ENCODE results near the gene SNX14. TPM values are rescaled to one million over a fixed set of nuclear protein-coding genes. Genes with fewer than 3 reads are reported as not detected.

Gene SNX14
- total and polyA plus RNA-seq, 10 of the 15 experiments (the other 5 are each of a cell fraction or from before 2014, with no cell fraction given): 34.2 to 122 (median 51.0) TPM

GRCh38 chr6:85506441-85507093 lies 87.1 kb downstream of the SNX14 start:
- ChIA-PET CTCF (interaction anchor here (0.9 to 2.3 kb wide), 5 partner anchors 17 to 183 kb away, joined by 3 to 13 read pairs (median 4); no protein-coding TSS in a partner anchor), POLR2A (interaction anchor here (1.0 to 1.3 kb wide), 2 partner anchors 12 to 30 kb away, joined by 3 read pairs; no protein-coding TSS in a partner anchor), RAD21 (ENCODE audit: unreplicated experiment) (interaction anchor here (1.3 kb wide), 2 partner anchors 24 to 151 kb away, joined by 6 to 7 read pairs; no protein-coding TSS in a partner anchor), SMC1A (ENCODE audit: uncharacterized antibody, unreplicated experiment) (interaction anchor here (1.0 to 1.2 kb wide), 3 partner anchors 11 to 76 kb away, joined by 3 read pairs; no protein-coding TSS in a partner anchor)
- no peaks in the 10 kb centered on the region for H3K4me1 ChIP-seq (ENCODE audit: control insufficient read depth, insufficient read depth, low read length)
- no peak overlapping the region for H2AFZ ChIP-seq (ENCODE audit: control insufficient read depth, low read depth, low read length)
- H3K4me2 ChIP-seq (ENCODE audit: control insufficient read depth, insufficient read depth): no peak overlapping the region
- 30% methylated on average over 8 of the region's 8 CpGs for WGBS (ENCODE audit: insufficient coverage, insufficient replicate concordance, low lambda C conversion rate, missing lambda C conversion rate)
- ATAC-seq (peak; percentile 56), DNase-seq (ENCODE audit: low read depth, low spot score) (no peak), FAIRE-seq (no peak)
- no peak overlapping the region for H3K4me3 ChIP-seq
- H3K9ac ChIP-seq (ENCODE audit: control insufficient read depth, insufficient read depth, low read length): no peak overlapping the region
- in situ Hi-C loops (cut with MboI) (no loop called here), intact Hi-C loops (cut with micrococcal nuclease; ENCODE audit: unreplicated experiment) (no loop called here)
- H4K20me1 ChIP-seq (ENCODE audit: control insufficient read depth, insufficient read depth): no peaks in the 10 kb centered on the region
- no peak for TF ChIP-seq SIX5 (IDR thresholded peaks at IDR 0.05; ENCODE audit: low read depth, low read length, severe bottlenecking)
- TF ChIP-seq CHD1 (IDR thresholded peaks at IDR 0.05; ENCODE audit: low read depth, low read length): no peak
- TF ChIP-seq JUNB (IDR thresholded peaks at IDR 0.05): peak; percentile 74
- TF ChIP-seq ESRRA (IDR thresholded peaks at IDR 0.05; ENCODE audit: low read length): no peak
- TF ChIP-seq MEF2A (IDR thresholded peaks at IDR 0.05; ENCODE audit: insufficient read depth, low read depth, low read length): 0 out of 2 replicates have a peak, but pooled peaks have one; percentile 27
- no peak for TF ChIP-seq PKNOX1 (IDR thresholded peaks at IDR 0.05)
- TF ChIP-seq MYC (IDR thresholded peaks at IDR 0.05; ENCODE audit: insufficient read depth, insufficient read length, insufficient replicate concordance, low read length, severe bottlenecking): no peak
- no peak for TF ChIP-seq IRF3 (IDR thresholded peaks at IDR 0.05)
- peak; percentile 38; the same call in 1 of the 2 replicates for TF ChIP-seq NFIC (IDR thresholded peaks at IDR 0.05; ENCODE audit: low read depth, low read length)
- peak; percentile 41; the same call in 1 of the 2 replicates for TF ChIP-seq RUNX3 (IDR thresholded peaks at IDR 0.05; ENCODE audit: low read length)
- 0 out of 2 replicates have a peak, but pooled peaks have one; percentile 11 for TF ChIP-seq NR2F1 (conservative IDR thresholded peaks at IDR 0.05)
- TF ChIP-seq NKRF (conservative IDR thresholded peaks at IDR 0.05): no peak
- H3K9me3 ChIP-seq (replicated peaks; ENCODE audit: control insufficient read depth, insufficient read depth, low read length): no peaks in the 10 kb centered on the region
- peaks cover 2 to 5% of the 10 kb centered on the region in 2 experiments; a peak in 3 of 4 replicates for H3K36me3 ChIP-seq (ENCODE audit: control insufficient read depth in 2 of 2, insufficient read depth in 2 of 2, low read length in 1 of 2)
- no peaks in the 10 kb centered on the region for H3K79me2 ChIP-seq (ENCODE audit: control insufficient read depth, insufficient read depth, low read length)
- H3K27me3 ChIP-seq (replicated peaks in 1 of 2; ENCODE audit: control insufficient read depth in 2 of 2, insufficient read depth in 2 of 2, low read length in 1 of 2): no peaks in the 10 kb centered on the region
- no TSS peak for BruUV-seq (replicated peaks)
- no peak overlapping the region for H3K27ac ChIP-seq (ENCODE audit: control insufficient read depth, insufficient read depth)
